Measurements from ENCODE around the gene AHCTF1. TPM values are rescaled to one million over a fixed set of nuclear protein-coding genes. Genes with fewer than 3 reads are reported as not detected.

AHCTF1 gene
- 26.5 and 38.7 TPM in 2 replicates for total RNA-seq (ENCODE audit: low replicate concordance)

- H3K4me3 ChIP-seq (ENCODE audit: low read depth, low read length), result peak within 1 kb of the TSS; percentile 85
- no peak for TF ChIP-seq CTCF (IDR thresholded peaks at IDR 0.05; ENCODE audit: insufficient read depth, low read length)
- DNase-seq (ENCODE audit: low read depth), result peak; percentile 99
Observed at GRCh38 chr1:246931549-246932365, at the start of gene AHCTF1. Gene AHCTF1, minus strand, starts transcription at chr1:246931948. Its CDS starts 13,578 bp downstream, at chr1:246918370.

GRCh38 chr1:246978785-246979184 lies 47.0 kb upstream of the AHCTF1 start:
- no peak for TF ChIP-seq CTCF (IDR thresholded peaks at IDR 0.05; ENCODE audit: insufficient read depth, low read length)
- H3K4me3 ChIP-seq (ENCODE audit: low read depth, low read length), result no peak overlapping the region
- no peak for DNase-seq (ENCODE audit: low read depth)

DNA sequence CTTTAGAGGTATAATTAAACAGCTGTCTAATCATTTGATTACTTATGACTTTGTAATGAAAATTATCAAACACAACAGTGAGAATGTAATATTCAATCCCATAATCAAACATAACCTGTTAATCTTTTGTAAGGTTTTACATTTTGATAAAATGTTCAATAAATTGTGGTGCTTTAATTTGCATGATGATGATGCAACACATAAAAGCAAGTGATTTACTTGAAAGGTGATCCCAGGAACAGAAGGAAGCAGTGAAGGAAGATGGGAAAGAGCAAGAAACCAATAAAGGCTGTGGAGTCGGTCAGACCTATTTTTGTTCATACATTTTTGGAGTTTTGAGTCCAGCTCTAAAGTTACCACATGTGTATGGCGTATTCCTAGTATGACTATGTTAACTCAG lies 46.5 kb upstream of the AHCTF1 start:
- DNase-seq (ENCODE audit: low read depth), result no peak
- H3K4me3 ChIP-seq (ENCODE audit: low read depth, low read length), result no peak overlapping the region
- TF ChIP-seq CTCF (IDR thresholded peaks at IDR 0.05; ENCODE audit: insufficient read depth, low read length), result no peak

GRCh38 chr1:246971969-246972368 lies 40.2 kb upstream of the AHCTF1 start:
- TF ChIP-seq CTCF (IDR thresholded peaks at IDR 0.05; ENCODE audit: insufficient read depth, low read length), result no peak
- no peak overlapping the region for H3K4me3 ChIP-seq (ENCODE audit: low read depth, low read length)
- no peak for DNase-seq (ENCODE audit: low read depth)

- DNase-seq (ENCODE audit: low read depth), result peak; percentile 42
- H3K4me3 ChIP-seq (ENCODE audit: low read depth, low read length), result no peak overlapping the region
Observed at GRCh38 chr1:246971090-246971721, 39.5 kb upstream of the AHCTF1 start.

DNA sequence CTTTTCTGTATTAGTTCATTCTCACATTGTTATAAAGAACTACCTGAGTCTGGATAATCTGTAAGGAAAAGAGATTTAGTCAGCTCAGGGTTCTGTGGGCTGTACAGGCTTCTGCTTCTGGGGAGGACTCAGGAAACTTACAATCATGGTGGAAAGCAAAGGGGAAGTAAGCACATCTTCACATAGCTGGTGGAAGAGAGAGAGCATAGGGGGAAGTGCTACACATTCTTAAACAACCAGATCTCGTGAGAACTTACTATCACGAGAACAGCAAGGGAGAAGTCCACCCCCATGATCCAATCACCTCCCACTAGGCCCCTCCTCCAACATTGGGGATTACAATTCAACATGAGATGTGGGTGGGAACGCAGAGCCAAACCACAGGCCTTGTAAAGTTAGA lies 37.9 kb upstream of the AHCTF1 start:
- H3K4me3 ChIP-seq (ENCODE audit: low read depth, low read length), result no peak overlapping the region
- no peak for TF ChIP-seq CTCF (IDR thresholded peaks at IDR 0.05; ENCODE audit: insufficient read depth, low read length)
- DNase-seq (ENCODE audit: low read depth), result no peak

More at GRCh38 chr1:246971090-246971721, 39.5 kb upstream of the AHCTF1 start:
- TF ChIP-seq CTCF (IDR thresholded peaks at IDR 0.05; ENCODE audit: insufficient read depth, low read length), result peak; percentile 65

Data from fibroblast of the aortic adventitia (primary cell).